Muscle layer of colon (tissue), 2 donors: Measurements from ENCODE around the gene C10orf95.

Source experiments
- H3K27ac ChIP-seq: one replicate; pipeline ENCODE4 v1.7.0; 2013; ENCODE audit warnings: low read depth, mild to moderate bottlenecking, low read length, moderate library complexity
- H3K27me3 ChIP-seq, 2 donors: one replicate each; pipeline ENCODE4 v1.7.0; 2013; ENCODE audit warnings: low read length in 2 of 2, mild to moderate bottlenecking in 2 of 2; ENCODE audit not compliant: insufficient read depth in 2 of 2, control insufficient read depth in 1 of 2
- H3K36me3 ChIP-seq: one replicate; pipeline ENCODE4 v1.7.0; 2013; ENCODE audit warnings: mild to moderate bottlenecking, low read length; ENCODE audit not compliant: insufficient read depth
- H3K4me1 ChIP-seq: one replicate; pipeline ENCODE4 v1.7.0; 2013; ENCODE audit warnings: mild to moderate bottlenecking, low read length; ENCODE audit not compliant: insufficient read depth
- H3K4me3 ChIP-seq, 2 donors: one replicate each; pipeline ENCODE4 v1.7.0; 2013; ENCODE audit warnings: low read length in 2 of 2, low read depth in 1 of 2, mild to moderate bottlenecking in 1 of 2, moderate library complexity in 1 of 2
- H3K9ac ChIP-seq: one replicate; pipeline ENCODE4 v1.7.0; 2013; ENCODE audit warnings: low read length
- H3K9me3 ChIP-seq: one replicate; pipeline ENCODE4 v1.7.0; 2013; ENCODE audit warnings: mild to moderate bottlenecking, low read length
- donor health status: abdominal sarcoma.
- donor health status: Adenocarcinoma of cecum.

C10orf95 gene

GRCh38 chr10:102410429-102411073, 40.8 kb downstream of the C10orf95 start:
- no peaks in the 10 kb centered on the region for H3K36me3 ChIP-seq
- H3K4me3 ChIP-seq = peak overlapping the region; percentile 33 to 69
- peaks cover 13 to 59% of the 10 kb centered on the region in 2 donors for H3K27me3 ChIP-seq
- H3K27ac ChIP-seq = peak overlapping the region; percentile 99
- H3K9ac ChIP-seq = peak overlapping the region; percentile 91
- H3K9me3 ChIP-seq = no peaks in the 10 kb centered on the region
- peaks cover 28% of the 10 kb centered on the region for H3K4me1 ChIP-seq

GRCh38 chr10:102409604-102410428, 41.5 kb downstream of the C10orf95 start:
- peak overlapping the region; percentile 33 to 69 for H3K4me3 ChIP-seq
- H3K36me3 ChIP-seq = peaks cover 3% of the 10 kb centered on the region
- peak overlapping the region; percentile 99 for H3K27ac ChIP-seq
- H3K4me1 ChIP-seq = peaks cover 35% of the 10 kb centered on the region
- no peaks in the 10 kb centered on the region for H3K9me3 ChIP-seq
- peaks cover 9 to 52% of the 10 kb centered on the region in 2 donors for H3K27me3 ChIP-seq
- H3K9ac ChIP-seq = peak overlapping the region; percentile 91

- Histone ChIP-seq H3K9ac (peak overlapping the region; percentile 91), H3K27me3 (peaks cover 6 to 47% of the 10 kb centered on the region in 2 donors)
Measured at GRCh38 chr10:102408728-102409603, 42.4 kb downstream of the C10orf95 start.

GRCh38 chr10:102408131-102408727, 43.1 kb downstream of the C10orf95 start:
- Histone ChIP-seq H3K27me3 (peaks cover 6 to 47% of the 10 kb centered on the region in 2 donors), H3K36me3 (peaks cover 18% of the 10 kb centered on the region), H3K27ac (peak overlapping the region; percentile 100), H3K9ac (peak overlapping the region; percentile 50), H3K4me1 (peaks cover 51% of the 10 kb centered on the region), H3K9me3 (no peaks in the 10 kb centered on the region), H3K4me3 (peak overlapping the region; percentile 54 to 57)

More at GRCh38 chr10:102408728-102409603, 42.4 kb downstream of the C10orf95 start:
- Histone ChIP-seq H3K4me1 (peaks cover 44% of the 10 kb centered on the region), H3K36me3 (peaks cover 10% of the 10 kb centered on the region), H3K9me3 (no peaks in the 10 kb centered on the region), H3K27ac (peak overlapping the region; percentile 100), H3K4me3 (peak overlapping the region; percentile 54 to 69)

GRCh38 chr10:102407425-102408130, 43.8 kb downstream of the C10orf95 start:
- peak overlapping the region; percentile 54 to 57 for H3K4me3 ChIP-seq
- H3K9ac ChIP-seq = peak overlapping the region; percentile 50
- peaks cover 55% of the 10 kb centered on the region for H3K4me1 ChIP-seq
- H3K27me3 ChIP-seq = peaks cover 6 to 44% of the 10 kb centered on the region in 2 donors
- H3K27ac ChIP-seq = peak overlapping the region; percentile 100
- peaks cover 22% of the 10 kb centered on the region for H3K36me3 ChIP-seq
- no peaks in the 10 kb centered on the region for H3K9me3 ChIP-seq

GRCh38 chr10:102406815-102407214, 44.5 kb downstream of the C10orf95 start:
- Histone ChIP-seq H3K27ac (peak overlapping the region; percentile 100), H3K4me1 (peaks cover 63% of the 10 kb centered on the region), H3K27me3 (peaks cover 6 to 36% of the 10 kb centered on the region in 2 donors), H3K4me3 (no peak overlapping the region), H3K9ac (peak overlapping the region; percentile 30), H3K36me3 (peaks cover 29% of the 10 kb centered on the region), H3K9me3 (no peaks in the 10 kb centered on the region)

GRCh38 chr10:102405632-102406031, 45.7 kb downstream of the C10orf95 start:
- no peak overlapping the region for H3K4me3 ChIP-seq
- H3K4me1 ChIP-seq = peaks cover 58% of the 10 kb centered on the region
- no peaks in the 10 kb centered on the region for H3K9me3 ChIP-seq
- peak overlapping the region; percentile 21 for H3K9ac ChIP-seq
- H3K27ac ChIP-seq = peak overlapping the region; percentile 71
- peaks cover 40% of the 10 kb centered on the region for H3K36me3 ChIP-seq
- H3K27me3 ChIP-seq = peaks cover 6 to 25% of the 10 kb centered on the region in 2 donors

GRCh38 chr10:102405108-102405571, 46.2 kb downstream of the C10orf95 start:
- peaks cover 60% of the 10 kb centered on the region for H3K4me1 ChIP-seq
- H3K9ac ChIP-seq = peak overlapping the region; percentile 30
- no peak overlapping the region for H3K4me3 ChIP-seq
- peaks cover 5 to 21% of the 10 kb centered on the region in 2 donors for H3K27me3 ChIP-seq
- H3K27ac ChIP-seq = peak overlapping the region; percentile 71
- no peaks in the 10 kb centered on the region for H3K9me3 ChIP-seq
- H3K36me3 ChIP-seq = peaks cover 45% of the 10 kb centered on the region

GRCh38 chr10:102404361-102405107, 46.8 kb downstream of the C10orf95 start:
- Histone ChIP-seq H3K9ac (peak overlapping the region; percentile 30), H3K27me3 (peaks cover 0 to 14% of the 10 kb centered on the region in 2 donors), H3K9me3 (no peaks in the 10 kb centered on the region), H3K36me3 (peaks cover 49% of the 10 kb centered on the region), H3K4me1 (peaks cover 60% of the 10 kb centered on the region), H3K4me3 (no peak overlapping the region), H3K27ac (peak overlapping the region; percentile 71)

GRCh38 chr10:102403115-102403514, 48.2 kb downstream of the C10orf95 start:
- Histone ChIP-seq H3K27me3 (peaks cover 0 to 5% of the 10 kb centered on the region in 2 donors), H3K27ac (peak overlapping the region; percentile 71), H3K9me3 (no peaks in the 10 kb centered on the region), H3K36me3 (peaks cover 54% of the 10 kb centered on the region), H3K4me3 (no peak overlapping the region), H3K4me1 (peaks cover 63% of the 10 kb centered on the region), H3K9ac (peak overlapping the region; percentile 34)
